Caco-2 (cell line): ENCODE results near the gene CLIC4. TPM values are rescaled to one million over a fixed set of nuclear protein-coding genes. Genes with fewer than 3 reads are reported as not detected.
A peak's percentile ranks its signal among the peaks of the same experiment; 100 is the strongest.
"Not testable (repeated sequence)": the region's sequence is repeated elsewhere in the genome, so short reads cannot be mapped to it uniquely, and the experiment has no call there.

Experiments used
- BruUV-seq: library from RNA; stranded (reverse); fragments of 400-500 nt; replicated peaks from 2 replicates; lab custom pipeline; 2021; lab: Mats Ljungman, UMichigan
- CTCF ChIA-PET: fragments of 300-600 bp; sonication (Branson Sonifier 250); formaldehyde crosslinking; loops from one replicate; lab custom pipeline; 2022; ENCODE audit warnings: antibody characterized with exemption; lab: Charles Lee
- POLR2A ChIA-PET: fragments of 300-600 bp; sonication (Branson Sonifier 250); formaldehyde crosslinking; loops from one replicate; lab custom pipeline; 2022; ENCODE audit warnings: antibody characterized with exemption; lab: Charles Lee
- DNase-seq, 2 experiments: peaks; one replicate each; pipeline versions ENCODE4 v3.0.0 to v3.0.0-alpha.2; 2020 to 2022
- H3K27me3 ChIP-seq: replicated peaks from 2 replicates; pipeline ENCODE4 v1.6.0; 2011; ENCODE audit warnings: low read length; ENCODE audit not compliant: control insufficient read depth, insufficient read depth
- H3K36me3 ChIP-seq: 2 replicates; pipeline ENCODE4 v1.5.1; 2011; ENCODE audit warnings: low read length; ENCODE audit not compliant: control insufficient read depth, insufficient read depth
- H3K4me1 ChIP-seq: fragments of 250-450 bp; sonication (Bioruptor Pico); 2 replicates; pipeline ENCODE4 v1.5.1; 2020; ENCODE audit warnings: mild to moderate bottlenecking
- H3K4me3 ChIP-seq: 2 replicates; pipeline ENCODE4 v1.5.1; 2011; ENCODE audit warnings: low read depth, mild to moderate bottlenecking, control low read depth, low read length
- H3K9me3 ChIP-seq: fragments of 250-450 bp; sonication (Bioruptor Pico); 2 replicates; pipeline ENCODE4 v1.5.1; 2020; ENCODE audit warnings: mild to moderate bottlenecking, moderate library complexity
- H3K27ac Mint-ChIP-seq: one replicate; pipeline ENCODE4 v1.8.0; 2022; ENCODE audit warnings: mixed read lengths; ENCODE audit not compliant: unreplicated experiment
- H3K27me3 Mint-ChIP-seq: one replicate; pipeline ENCODE4 v1.8.0; 2022; ENCODE audit warnings: mixed read lengths; ENCODE audit not compliant: insufficient read depth, unreplicated experiment
- H3K36me3 Mint-ChIP-seq: one replicate; pipeline ENCODE4 v1.8.0; 2022; ENCODE audit warnings: mild to moderate bottlenecking, mixed read lengths; ENCODE audit not compliant: insufficient read depth, unreplicated experiment
- H3K4me1 Mint-ChIP-seq: one replicate; pipeline ENCODE4 v1.8.0; 2022; ENCODE audit warnings: low read depth, mixed read lengths; ENCODE audit not compliant: unreplicated experiment
- H3K4me3 Mint-ChIP-seq: one replicate; pipeline ENCODE4 v1.8.0; 2022; ENCODE audit warnings: mild to moderate bottlenecking, moderate library complexity, mixed read lengths; ENCODE audit not compliant: unreplicated experiment
- H3K9me3 Mint-ChIP-seq: one replicate; pipeline ENCODE4 v1.8.0; 2022; ENCODE audit warnings: mixed read lengths; ENCODE audit not compliant: unreplicated experiment
- CTCF ChIP-seq, 2 experiments: fragments of 200-600 bp in 1 of 2; IDR thresholded peaks; 1 replicate in 1 of 2; 2 replicates in 1 of 2; pipeline versions ENCODE4 v1.5.1 to v1.8.0; 2011 to 2022; ENCODE audit warnings: antibody characterized with exemption in 1 of 2, control low read depth in 1 of 2, inconsistent platforms in 1 of 2, low read depth in 1 of 2, low read length in 1 of 2, mild to moderate bottlenecking in 1 of 2, moderate library complexity in 1 of 2; ENCODE audit not compliant: insufficient read depth in 1 of 2, severe bottlenecking in 1 of 2, unreplicated experiment in 1 of 2
- intact Hi-C: fragments of 100-400 bp; cut with micrococcal nuclease; formaldehyde crosslinking; loops from one replicate; pipeline ENCODE4 v1.10.0; 2022; ENCODE audit not compliant: unreplicated experiment
- total RNA-seq: library from RNA; stranded (reverse); gene quantifications from 2 replicates; pipeline ENCODE4 v1.2.3, GENCODE V29; 2022

The CLIC4 gene
- total RNA-seq, 1 experiment from 2014 or later: 140 TPM

- DNase-seq: peak; percentile 88 to 89
- no peaks in the 10 kb centered on the region for H3K36me3 ChIP-seq
- H3K9me3 ChIP-seq: no peaks in the 10 kb centered on the region
- Mint-ChIP-seq H3K36me3 (peaks cover 7% of the 10 kb centered on the region), H3K4me1 (peaks cover 16% of the 10 kb centered on the region), H3K27ac (peak overlapping the region; percentile 74), H3K4me3 (peak overlapping the region; percentile 85), H3K27me3 (no peaks in the 10 kb centered on the region), H3K9me3 (no peaks in the 10 kb centered on the region)
- no peaks in the 10 kb centered on the region for H3K27me3 ChIP-seq
- H3K4me1 ChIP-seq: 0 out of 2 replicates have a peak, but pooled peaks cover 7% of the 10 kb centered on the region
- intact Hi-C loops: loop anchor here (5.0 kb wide), 1 partner anchor 42 kb away; the partner anchor contains the start of gene CLIC4
- CTCF ChIA-PET: interaction anchor here (0.6 to 1.5 kb wide), 9 partner anchors 14 to 204 kb away, joined by 3 to 8 read pairs (median 3); partner anchors contain the start of gene CLIC4
- TSS peak; percentile 33 for BruUV-seq
- no peak for TF ChIP-seq CTCF (IDR thresholded peaks at IDR 0.05; ENCODE audit: insufficient read depth in 1 of 2, low read depth in 1 of 2, low read length in 1 of 2, severe bottlenecking in 1 of 2, unreplicated experiment in 1 of 2)
- POLR2A ChIA-PET: interaction anchor here (0.5 to 1.8 kb wide), 3 partner anchors 19 to 40 kb away, joined by 3 to 10 read pairs (median 6); partner anchors contain the start of gene CLIC4
- peak overlapping the region; percentile 21 for H3K4me3 ChIP-seq
These were observed 39.8 kb upstream of the CLIC4 start for GRCh38 chr1:24705260-24706073.

GRCh38 chr1:24706074-24706389, 39.2 kb upstream of the CLIC4 start:
- POLR2A ChIA-PET: interaction anchor here (1.2 to 1.8 kb wide), 2 partner anchors 19 to 39 kb away, joined by 6 to 10 read pairs; partner anchors contain the start of gene CLIC4
- Mint-ChIP-seq H3K4me3 (peak overlapping the region; percentile 85), H3K4me1 (peaks cover 16% of the 10 kb centered on the region), H3K27ac (peak overlapping the region; percentile 74)
- peak overlapping the region; percentile 21 for H3K4me3 ChIP-seq
- H3K36me3 ChIP-seq, DNase-seq, H3K4me1 ChIP-seq, H3K9me3 Mint-ChIP-seq, H3K27me3 Mint-ChIP-seq, H3K9me3 ChIP-seq, H3K27me3 ChIP-seq, BruUV-seq, H3K36me3 Mint-ChIP-seq: not testable (repeated sequence)
- intact Hi-C loops: loop anchor here (5.0 kb wide), 1 partner anchor 41 kb away; the partner anchor contains the start of gene CLIC4
- CTCF ChIA-PET: interaction anchor here (0.7 to 1.5 kb wide), 5 partner anchors 15 to 203 kb away, joined by 3 to 8 read pairs (median 3); no protein-coding TSS in a partner anchor

- H3K27ac Mint-ChIP-seq: peak overlapping the region; percentile 72
- TF ChIP-seq CTCF (IDR thresholded peaks at IDR 0.05; ENCODE audit: insufficient read depth in 1 of 2, low read depth in 1 of 2, low read length in 1 of 2, severe bottlenecking in 1 of 2, unreplicated experiment in 1 of 2): no peak
- POLR2A ChIA-PET: no interaction called here
- Histone ChIP-seq H3K27me3 (no peaks in the 10 kb centered on the region), H3K36me3 (no peaks in the 10 kb centered on the region), H3K4me1 (peaks cover 16% of the 10 kb centered on the region), H3K9me3 (no peaks in the 10 kb centered on the region), H3K4me3 (no peak overlapping the region)
- no peaks in the 10 kb centered on the region for H3K9me3 Mint-ChIP-seq
- intact Hi-C loops: loop anchor here (5.0 kb wide), 1 partner anchor 40 kb away; the partner anchor contains the start of gene CLIC4
- CTCF ChIA-PET: no interaction called here
- peaks cover 16% of the 10 kb centered on the region for H3K4me1 Mint-ChIP-seq
- DNase-seq: no peak
- H3K27me3 Mint-ChIP-seq: no peaks in the 10 kb centered on the region
- H3K4me3 Mint-ChIP-seq: no peak overlapping the region
- H3K36me3 Mint-ChIP-seq: peaks cover 7% of the 10 kb centered on the region
- BruUV-seq: no TSS peak
These were observed 37.6 kb upstream of the CLIC4 start for GRCh38 chr1:24707687-24708086.
